Natural killer cell (primary cell): ENCODE measurements around the gene SLC37A3. TPM values are rescaled to one million over a fixed set of nuclear protein-coding genes. Genes with fewer than 3 reads are reported as not detected.

Experiments used
- ATAC-seq, 3 donors: fragments of 150-1000 bp in 2 of 3; fragments of 200-7000 bp in 1 of 3; cut with Tn5 transposase; 1 replicate in 1 of 3; 2 replicates in 2 of 3; pipeline ENCODE4 v1.10.0; 2021; ENCODE audit warnings: mild to moderate bottlenecking in 2 of 3, moderate library complexity in 2 of 3
- DNase-seq, 2 donors: peaks; one replicate each; pipeline versions ENCODE4 v3.0.0 to v3.0.0-alpha.2; 2013 to 2021; ENCODE audit warnings: mixed read lengths in 1 of 2
- H3K27ac ChIP-seq: one replicate; pipeline ENCODE4 v1.5.1; 2013; ENCODE audit warnings: mild to moderate bottlenecking, low read length
- H3K27me3 ChIP-seq: one replicate; pipeline ENCODE4 v1.6.1; 2013; ENCODE audit warnings: low read length; ENCODE audit not compliant: control insufficient read depth, insufficient read depth
- H3K36me3 ChIP-seq: one replicate; pipeline ENCODE4 v1.6.1; 2013; ENCODE audit warnings: low read length; ENCODE audit not compliant: control insufficient read depth, insufficient read depth
- H3K4me1 ChIP-seq: one replicate; pipeline ENCODE4 v1.6.1; 2013; ENCODE audit warnings: low read length; ENCODE audit not compliant: control insufficient read depth, insufficient read depth
- H3K4me3 ChIP-seq: one replicate; pipeline ENCODE4 v1.5.1; 2013; ENCODE audit warnings: low read length
- H3K9me3 ChIP-seq: one replicate; pipeline ENCODE4 v1.6.1; 2013; ENCODE audit warnings: low read length; ENCODE audit not compliant: control insufficient read depth, insufficient read depth
- H3K27ac Mint-ChIP-seq, 2 donors: one replicate each; pipeline ENCODE4 v1.8.0; 2022; ENCODE audit warnings: mild to moderate bottlenecking in 2 of 2, mixed read lengths in 2 of 2, moderate library complexity in 1 of 2
- H3K27me3 Mint-ChIP-seq, 2 donors: one replicate each; pipeline ENCODE4 v1.8.0; 2022; ENCODE audit warnings: low read depth in 2 of 2, mixed read lengths in 2 of 2
- H3K36me3 Mint-ChIP-seq: one replicate; pipeline ENCODE4 v1.8.0; 2022; ENCODE audit warnings: mixed read lengths
- H3K4me1 Mint-ChIP-seq, 2 donors: one replicate each; pipeline ENCODE4 v1.8.0; 2022; ENCODE audit warnings: mixed read lengths in 2 of 2
- H3K4me3 Mint-ChIP-seq: one replicate; pipeline ENCODE4 v1.8.0; 2022; ENCODE audit warnings: mild to moderate bottlenecking, moderate library complexity, mixed read lengths
- H3K9me3 Mint-ChIP-seq, 2 donors: one replicate each; pipeline ENCODE4 v1.8.0; 2022; ENCODE audit warnings: mixed read lengths in 2 of 2
- CTCF ChIP-seq: fragments of 200-600 bp; IDR thresholded peaks from one replicate; pipeline ENCODE4 v1.8.0; 2022; ENCODE audit warnings: antibody characterized with exemption
- whole genome bisulfite sequencing: methylation state at CpG from one replicate; pipeline ENCODE4 v1.1.7; 2013; ENCODE audit warnings: missing lambda C conversion rate; ENCODE audit not compliant: insufficient coverage; 5-methylcytosine and 5-hydroxymethylcytosine counted together
- intact Hi-C: fragments of 100-400 bp; cut with micrococcal nuclease; formaldehyde crosslinking; loops from one replicate; pipeline ENCODE4 v1.14.2; 2022
- total RNA-seq, 4 donors: library from RNA; stranded (reverse); fragments of 120-200 nt in 1 of 4; gene quantifications; one replicate each; pipeline versions ENCODE4 v1.2.3 to v1.2.4, GENCODE V29; 2013 to 2022

The SLC37A3 gene
- total RNA-seq, 3 donors from 2014 or later (not counting 1 experiment from before 2014, with no cell fraction given), result 19.1 to 26.4 (median 24.5) TPM

- Histone ChIP-seq H3K4me3 (no peak overlapping the region), H3K9me3 (no peaks in the 10 kb centered on the region), H3K4me1 (no peaks in the 10 kb centered on the region), H3K36me3 (no peaks in the 10 kb centered on the region), H3K27me3 (no peaks in the 10 kb centered on the region), H3K27ac (no peak overlapping the region)
- Mint-ChIP-seq H3K36me3 (no peaks in the 10 kb centered on the region), H3K4me1 (no peaks in the 10 kb centered on the region), H3K4me3 (no peak overlapping the region), H3K9me3 (no peaks in the 10 kb centered on the region), H3K27ac (no peak overlapping the region), H3K27me3 (no peaks in the 10 kb centered on the region)
- no peak for TF ChIP-seq CTCF
- WGBS, result 74% methylated on average over 3 of the region's 3 CpGs
- ATAC-seq (no peak), DNase-seq (no peak)
- intact Hi-C loops, result no loop called here
These were observed 35.1 kb upstream of the SLC37A3 start for GRCh38 chr7:140433396-140433795.

- no peak overlapping the region for H3K4me3 Mint-ChIP-seq
- no peaks in the 10 kb centered on the region for H3K4me1 ChIP-seq
- DNase-seq (no peak), ATAC-seq (no peak)
- H3K27ac Mint-ChIP-seq, result no peak overlapping the region
- no peak overlapping the region for H3K4me3 ChIP-seq
- WGBS, result over 99% methylated on average over 5 of the region's 6 CpGs
- H3K9me3 ChIP-seq, result no peaks in the 10 kb centered on the region
- no peaks in the 10 kb centered on the region for H3K4me1 Mint-ChIP-seq
- intact Hi-C loops, result no loop called here
- no peaks in the 10 kb centered on the region for H3K27me3 ChIP-seq
- H3K9me3 Mint-ChIP-seq, result no peaks in the 10 kb centered on the region
- H3K36me3 Mint-ChIP-seq, result no peaks in the 10 kb centered on the region
- H3K27ac ChIP-seq, result no peak overlapping the region
- H3K36me3 ChIP-seq, result no peaks in the 10 kb centered on the region
- no peaks in the 10 kb centered on the region for H3K27me3 Mint-ChIP-seq
- TF ChIP-seq CTCF, result no peak
These were observed 27.8 kb upstream of the SLC37A3 start for GRCh38 chr7:140426130-140426529.

GRCh38 chr7:140425718-140426117 lies 27.4 kb upstream of the SLC37A3 start:
- no peak for TF ChIP-seq CTCF
- H3K4me3 ChIP-seq, result no peak overlapping the region
- H3K9me3 ChIP-seq, result no peaks in the 10 kb centered on the region
- H3K27me3 ChIP-seq, result no peaks in the 10 kb centered on the region
- ATAC-seq (no peak), DNase-seq (no peak)
- H3K27ac ChIP-seq, result no peak overlapping the region
- H3K4me1 ChIP-seq, result no peaks in the 10 kb centered on the region
- Mint-ChIP-seq H3K27me3 (no peaks in the 10 kb centered on the region), H3K27ac (no peak overlapping the region), H3K36me3 (no peaks in the 10 kb centered on the region), H3K4me1 (no peaks in the 10 kb centered on the region), H3K4me3 (no peak overlapping the region), H3K9me3 (no peaks in the 10 kb centered on the region)
- no peaks in the 10 kb centered on the region for H3K36me3 ChIP-seq
- WGBS, result 91% methylated on average over 12 of the region's 12 CpGs
- intact Hi-C loops, result no loop called here

GRCh38 chr7:140423501-140423900 lies 25.2 kb upstream of the SLC37A3 start:
- H3K9me3 ChIP-seq, result no peaks in the 10 kb centered on the region
- TF ChIP-seq CTCF, result no peak
- H3K4me3 ChIP-seq, result no peak overlapping the region
- no peaks in the 10 kb centered on the region for H3K9me3 Mint-ChIP-seq
- DNase-seq, result no peak
- no peak overlapping the region for H3K27ac Mint-ChIP-seq
- H3K27me3 Mint-ChIP-seq, result no peaks in the 10 kb centered on the region
- no peak for ATAC-seq
- H3K4me3 Mint-ChIP-seq, result no peak overlapping the region
- WGBS, result 94% methylated on average over 2 of the region's 3 CpGs
- no peaks in the 10 kb centered on the region for H3K36me3 ChIP-seq
- no peak overlapping the region for H3K27ac ChIP-seq
- no peaks in the 10 kb centered on the region for H3K27me3 ChIP-seq
- intact Hi-C loops, result no loop called here
- H3K4me1 ChIP-seq, result no peaks in the 10 kb centered on the region
- H3K36me3 Mint-ChIP-seq, result no peaks in the 10 kb centered on the region
- H3K4me1 Mint-ChIP-seq, result peaks cover 6 to 10% of the 10 kb centered on the region in 2 donors
